GM18505 (cell line): ENCODE results near the gene NDP.

Experiments
- ATAC-seq: cut with Tn5 transposase; IDR thresholded peaks from one replicate; pipeline ENCODE4 v1.9.1; 2021; ENCODE audit not compliant: unreplicated experiment
- POLR2A ChIP-seq: IDR thresholded peaks from 4 replicates; pipeline ENCODE4 v1.6.1; 2011; ENCODE audit warnings: borderline replicate concordance; ENCODE audit not compliant: insufficient read depth, insufficient read length; ENCODE audit errors: extremely low read depth

NDP gene

GRCh38 chrX:43973249-43974099 is at the start of gene NDP:
TSS of gene NDP (minus strand) at chrX:43973390. CDS start at chrX:43958645, 14,745 bp downstream.
- ATAC-seq: no peak
- TF ChIP-seq POLR2A: no peak

GRCh38 chrX:44022964-44023363 is 49.8 kb upstream of the NDP start:
- no peak for ATAC-seq
- TF ChIP-seq POLR2A: no peak

GRCh38 chrX:44020693-44021092 is 47.5 kb upstream of the NDP start:
- TF ChIP-seq POLR2A: no peak
- no peak for ATAC-seq

- ATAC-seq: no peak
These were observed 46.7 kb upstream of the NDP start for GRCh38 chrX:44019911-44020310.

GRCh38 chrX:44017676-44018075 is 44.5 kb upstream of the NDP start:
- no peak for ATAC-seq
- TF ChIP-seq POLR2A: no peak

More at GRCh38 chrX:44019911-44020310, 46.7 kb upstream of the NDP start:
- TF ChIP-seq POLR2A: no peak

GRCh38 chrX:44016906-44017305 is 43.7 kb upstream of the NDP start:
- no peak for ATAC-seq

GRCh38 chrX:44012484-44013096 is 39.4 kb upstream of the NDP start:
- no peak for ATAC-seq
- TF ChIP-seq POLR2A: no peak

More at GRCh38 chrX:44016906-44017305, 43.7 kb upstream of the NDP start:
- TF ChIP-seq POLR2A: no peak

GRCh38 chrX:44011506-44011905 is 38.3 kb upstream of the NDP start:
- no peak for TF ChIP-seq POLR2A
- ATAC-seq: no peak

- no peak for ATAC-seq
- no peak for TF ChIP-seq POLR2A
These were observed 37.4 kb upstream of the NDP start for GRCh38 chrX:44010626-44011025.

GRCh38 chrX:44006081-44006480 is 32.9 kb upstream of the NDP start:
- ATAC-seq: no peak
- no peak for TF ChIP-seq POLR2A

GRCh38 chrX:44003975-44004374 is 30.8 kb upstream of the NDP start:
- ATAC-seq: no peak
- TF ChIP-seq POLR2A: no peak

- TF ChIP-seq POLR2A: no peak
- ATAC-seq: no peak
These were observed 29.4 kb upstream of the NDP start for GRCh38 chrX:44002567-44002966.

GRCh38 chrX:43998374-43998773 is 25.2 kb upstream of the NDP start:
- TF ChIP-seq POLR2A: no peak
- ATAC-seq: no peak

GRCh38 chrX:43996491-43996890 is 23.3 kb upstream of the NDP start:
- ATAC-seq: no peak
- no peak for TF ChIP-seq POLR2A

GRCh38 chrX:43986083-43986482 is 12.9 kb upstream of the NDP start:
- ATAC-seq: no peak
- no peak for TF ChIP-seq POLR2A

- TF ChIP-seq POLR2A: no peak
- ATAC-seq: no peak
These were observed 12.3 kb upstream of the NDP start for GRCh38 chrX:43985511-43985910.
